GM12873 (cell line): ENCODE measurements around the gene FOXP1.

ENCODE experiments used
- CTCF ChIP-seq: IDR thresholded peaks from 2 replicates; pipeline ENCODE4 v1.5.1; 2012; ENCODE audit warnings: low read depth, mild to moderate bottlenecking, moderate library complexity, low read length, control low read depth; ENCODE audit not compliant: insufficient read depth; ENCODE audit errors: missing control alignments

FOXP1 gene

GRCh38 chr3:71160785-71161546 lies 422.6 kb downstream of the FOXP1 start:
- TF ChIP-seq CTCF, result no peak

- TF ChIP-seq CTCF, result no peak
Observed at GRCh38 chr3:71156062-71156665, 427.4 kb downstream of the FOXP1 start.

GRCh38 chr3:71154846-71155245 lies 428.7 kb downstream of the FOXP1 start:
- no peak for TF ChIP-seq CTCF

GRCh38 chr3:71153713-71154112 lies 429.8 kb downstream of the FOXP1 start:
- TF ChIP-seq CTCF, result no peak

DNA sequence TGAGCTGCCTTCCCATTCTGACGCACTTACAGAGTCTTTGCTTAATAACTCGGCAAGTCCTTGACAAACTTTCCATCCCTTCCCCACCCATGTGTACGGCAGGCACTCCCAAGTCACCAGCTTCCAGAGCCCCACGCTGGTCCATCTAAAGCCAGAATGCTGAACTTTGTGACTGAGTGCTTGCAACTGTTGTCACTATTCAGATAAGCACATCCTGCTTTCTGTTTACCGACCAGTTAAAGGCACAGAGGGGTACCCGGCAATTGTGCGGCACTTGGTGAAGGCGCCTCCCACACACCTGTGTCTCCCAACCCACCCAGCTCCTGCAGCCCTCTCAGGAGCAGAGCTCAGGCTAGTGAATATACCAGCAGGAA lies 430.6 kb downstream of the FOXP1 start:
- TF ChIP-seq CTCF, result no peak

GRCh38 chr3:71152039-71152891 lies 431.3 kb downstream of the FOXP1 start:
- no peak for TF ChIP-seq CTCF
